Spleen (tissue), 11 donors: ENCODE measurements around the gene NENF. TPM values are rescaled to one million over a fixed set of nuclear protein-coding genes. Genes with fewer than 3 reads are reported as not detected.

Experiments used
- DNase-seq: peaks from one replicate; pipeline ENCODE4 v3.0.0-alpha.2; 2020
- H3K27ac ChIP-seq, 8 donors: fragments of 200-600 bp; sonication (generic) in 7 of 8; 1 replicate in 4 of 8; 2 replicates in 4 of 8; pipeline versions ENCODE4 v1.5.0 to v1.8.0; 2016 to 2021; ENCODE audit warnings: inconsistent platforms in 4 of 8, mild to moderate bottlenecking in 4 of 8, moderate library complexity in 1 of 8
- H3K27me3 ChIP-seq, 7 donors: fragments of 200-600 bp; sonication (generic) in 6 of 7; replicated peaks in 1 of 7; 1 replicate in 4 of 7; 2 replicates in 3 of 7; pipeline versions ENCODE4 v1.5.0 to v1.8.0; 2016 to 2021; ENCODE audit warnings: inconsistent platforms in 3 of 7, mild to moderate bottlenecking in 1 of 7
- H3K36me3 ChIP-seq, 6 donors: fragments of 200-600 bp; sonication (generic) in 5 of 6; 1 replicate in 4 of 6; 2 replicates in 2 of 6; pipeline versions ENCODE4 v1.5.0 to v1.8.0; 2016 to 2021; ENCODE audit warnings: inconsistent platforms in 2 of 6
- H3K4me1 ChIP-seq, 6 donors: fragments of 200-600 bp; sonication (generic) in 5 of 6; 1 replicate in 3 of 6; 2 replicates in 3 of 6; pipeline versions ENCODE4 v1.5.0 to v1.8.0; 2016 to 2021; ENCODE audit warnings: inconsistent platforms in 3 of 6
- H3K4me3 ChIP-seq, 8 donors: fragments of 200-600 bp; sonication (generic) in 7 of 8; 1 replicate in 4 of 8; 2 replicates in 4 of 8; pipeline versions ENCODE4 v1.5.0 to v1.8.0; 2016 to 2021; ENCODE audit warnings: inconsistent platforms in 4 of 8, mild to moderate bottlenecking in 4 of 8, moderate library complexity in 2 of 8
- H3K9me3 ChIP-seq, 8 donors: fragments of 200-600 bp; sonication (generic) in 7 of 8; 1 replicate in 4 of 8; 2 replicates in 4 of 8; pipeline versions ENCODE4 v1.5.0 to v1.8.0; 2016 to 2021; ENCODE audit warnings: inconsistent platforms in 4 of 8
- POLR2A ChIP-seq, 3 donors: fragments of 450-650 bp; IDR thresholded peaks; one replicate each; pipeline ENCODE4 v1.5.1; 2017; ENCODE audit warnings: antibody characterized with exemption in 3 of 3, mild to moderate bottlenecking in 1 of 3
- POLR2AphosphoS5 ChIP-seq, 3 donors: sonication (generic); formaldehyde crosslinking; IDR thresholded peaks; one replicate each; pipeline ENCODE4 v1.5.1; 2017; ENCODE audit warnings: antibody characterized with exemption in 3 of 3
- WGBS, 5 donors: extraction: QIAGEN DNeasy Blood & Tissue Kit in 3 of 5; methylation state at CpG; one replicate each; pipeline versions ENCODE4 v1.1.5 to v1.1.7; 2013 to 2018; 5-methylcytosine and 5-hydroxymethylcytosine counted together
- intact Hi-C: fragments of 100-400 bp; cut with DNase I; formaldehyde crosslinking; loops from one replicate; pipeline ENCODE4 v1.15.0; 2023; ENCODE audit warnings: low total_unique reads
- polyA plus RNA-seq, 3 donors: library from polyadenylated mRNA; stranded (reverse); fragments of 200-250 nt; gene quantifications; one replicate each; pipeline ENCODE4 v1.2.1, GENCODE V29; 2013
- total RNA-seq, 7 donors: library from RNA; depleted of rRNA in 3 of 7; stranded (reverse); fragments of >200 nt in 3 of 7; fragmentation: NEBNext Ultra II Directional in 4 of 7; extraction: Animal tissue kit (Norgen Biotek cat#: 25700) in 4 of 7; gene quantifications; one replicate each; pipeline versions ENCODE4 v1.1.0 to v1.2.1, GENCODE V29; 2016 to 2021
- TF ChIP-seq, protein P1 (sequence below), 11 experiments: fragments of 200-600 bp in 7 of 11; fragments of 450-650 bp in 4 of 11; sonication (generic) in 4 of 11; IDR thresholded peaks in 8 of 11; conservative IDR thresholded peaks in 3 of 11; 1 replicate in 7 of 11; 2 replicates in 4 of 11; pipeline versions ENCODE4 v1.4.0 to v1.8.0; 2016 to 2021; ENCODE audit warnings: antibody characterized with exemption in 11 of 11, inconsistent platforms in 4 of 11, mild to moderate bottlenecking in 1 of 11
- donor health status: healthy with polysubstance abuse.
- donor health status: DM: no; HTN: no; CAD: no; lungs with moderate emphysema.
- donor health status: DM: no; HTN: no; CAD: no.
- donor health status: Bipolar disorder and iron deficiency.
- donor health status: healthy.
- donor health status: DM: no; HTN: no; CAD: no.
- donor health status: DM: yes; HTN: yes; CAD: no.

The NENF gene
- total and polyA plus RNA-seq, 10 donors = 23.2 to 59.4 (median 40.8) TPM

DNA sequence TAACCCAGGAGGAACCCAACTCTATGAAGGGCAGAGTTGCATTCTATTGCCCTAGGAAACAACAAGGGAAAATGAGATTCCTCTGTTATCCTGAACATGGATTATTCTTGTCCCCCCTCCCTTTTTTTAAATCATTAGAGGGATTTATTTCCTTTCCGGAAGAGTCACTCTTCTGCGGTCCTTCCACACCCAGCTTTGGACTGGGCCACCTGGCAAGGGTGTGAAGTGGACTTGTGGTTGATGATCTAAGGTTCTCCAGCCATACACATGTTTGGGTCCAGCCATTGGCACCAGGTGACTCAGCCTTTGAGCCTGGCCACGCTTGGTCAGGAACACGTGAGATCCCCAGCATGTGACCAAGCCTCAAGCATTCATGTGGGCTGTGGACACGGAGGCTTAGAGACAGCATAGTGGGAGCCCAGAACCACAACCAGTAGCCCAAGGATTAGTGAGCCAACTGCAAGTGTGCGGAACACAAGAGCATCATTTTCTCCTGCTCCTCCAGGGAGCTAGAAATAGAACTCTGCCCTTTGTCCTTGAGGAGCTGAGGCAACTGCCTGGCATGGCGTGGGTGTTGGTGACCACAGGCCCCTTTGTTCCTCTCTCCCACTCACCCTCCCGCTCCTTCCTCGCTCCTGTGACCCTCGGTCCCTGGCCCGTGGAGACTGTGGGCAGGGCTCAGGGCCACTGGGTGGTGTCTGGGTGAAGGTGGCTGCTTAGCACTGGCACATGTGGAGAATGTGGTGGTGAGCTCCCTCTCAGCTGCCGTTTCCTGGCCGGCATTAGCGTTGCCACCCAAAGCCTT is 50.1 kb downstream of the NENF start:
- no peak overlapping the region for H3K27ac ChIP-seq
- H3K27me3 ChIP-seq = peaks cover 0 to 10% (median 0%) of the 10 kb centered on the region in 7 donors
- DNase-seq = no peak
- H3K9me3 ChIP-seq = no peaks in the 10 kb centered on the region
- no peaks in the 10 kb centered on the region for H3K4me1 ChIP-seq
- H3K36me3 ChIP-seq = no peaks in the 10 kb centered on the region
- no peak for TF ChIP-seq POLR2A (IDR thresholded peaks at IDR 0.05)
- TF ChIP-seq POLR2AphosphoS5 (IDR thresholded peaks at IDR 0.05) = peak in 2 of 3 donors; percentile 18 to 22
- intact Hi-C loops = no loop called here
- WGBS, 5 donors = 75 to 85% (median 80%) methylated on average over 13 to 14 of the region's 14 CpGs
- no peak overlapping the region for H3K4me3 ChIP-seq

DNA sequence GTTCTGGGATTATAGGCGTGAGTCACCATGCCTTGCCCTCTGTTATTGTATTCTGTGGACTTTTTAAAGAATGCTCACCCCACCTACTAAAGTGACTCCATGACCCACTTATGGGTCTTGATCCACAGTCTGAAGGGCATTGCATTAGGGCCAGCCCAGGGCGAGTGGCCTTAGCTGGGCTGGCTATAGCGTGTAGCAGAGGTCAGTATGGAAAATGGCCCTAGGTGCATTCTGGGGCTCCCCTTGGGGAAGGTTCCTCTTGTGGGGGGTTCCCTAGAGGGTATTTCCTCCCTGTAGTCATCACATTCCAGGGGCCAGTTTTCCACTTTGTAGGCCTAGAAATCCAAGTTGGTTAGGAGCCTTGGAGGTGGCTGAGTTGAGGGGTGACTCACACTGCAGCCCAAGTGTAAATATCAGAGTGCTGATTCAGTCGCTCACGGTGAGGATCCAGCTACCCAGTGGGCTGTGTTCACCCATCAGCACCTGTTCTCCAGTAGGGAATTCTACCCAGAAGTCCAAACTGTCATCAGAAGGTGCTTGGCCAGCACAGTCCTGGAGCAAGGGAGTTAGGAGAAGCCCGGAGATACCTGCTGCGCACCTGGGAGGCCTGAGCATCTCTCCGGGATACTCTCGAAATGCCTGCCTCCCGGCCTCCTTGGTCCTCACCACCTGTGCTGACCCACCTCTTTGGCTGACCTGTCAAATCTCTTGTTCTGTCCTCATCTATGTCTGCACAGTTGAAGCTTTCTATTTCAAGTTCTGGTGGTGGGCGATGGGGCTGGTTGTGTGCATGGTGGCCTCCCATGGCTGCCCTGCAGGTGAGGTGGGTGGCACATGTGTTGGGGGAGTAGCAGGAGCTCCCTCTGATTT is 52.2 kb downstream of the NENF start:
- WGBS, 5 donors = 94 to 98% (median 97%) methylated on average over 10 to 11 of the region's 11 CpGs
- TF ChIP-seq, protein P1, sequence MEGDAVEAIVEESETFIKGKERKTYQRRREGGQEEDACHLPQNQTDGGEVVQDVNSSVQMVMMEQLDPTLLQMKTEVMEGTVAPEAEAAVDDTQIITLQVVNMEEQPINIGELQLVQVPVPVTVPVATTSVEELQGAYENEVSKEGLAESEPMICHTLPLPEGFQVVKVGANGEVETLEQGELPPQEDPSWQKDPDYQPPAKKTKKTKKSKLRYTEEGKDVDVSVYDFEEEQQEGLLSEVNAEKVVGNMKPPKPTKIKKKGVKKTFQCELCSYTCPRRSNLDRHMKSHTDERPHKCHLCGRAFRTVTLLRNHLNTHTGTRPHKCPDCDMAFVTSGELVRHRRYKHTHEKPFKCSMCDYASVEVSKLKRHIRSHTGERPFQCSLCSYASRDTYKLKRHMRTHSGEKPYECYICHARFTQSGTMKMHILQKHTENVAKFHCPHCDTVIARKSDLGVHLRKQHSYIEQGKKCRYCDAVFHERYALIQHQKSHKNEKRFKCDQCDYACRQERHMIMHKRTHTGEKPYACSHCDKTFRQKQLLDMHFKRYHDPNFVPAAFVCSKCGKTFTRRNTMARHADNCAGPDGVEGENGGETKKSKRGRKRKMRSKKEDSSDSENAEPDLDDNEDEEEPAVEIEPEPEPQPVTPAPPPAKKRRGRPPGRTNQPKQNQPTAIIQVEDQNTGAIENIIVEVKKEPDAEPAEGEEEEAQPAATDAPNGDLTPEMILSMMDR (IDR thresholded peaks at IDR 0.05 in 8 of 11, conservative IDR thresholded peaks at IDR 0.05 in 3 of 11) = no peak
- no peak for TF ChIP-seq POLR2AphosphoS5 (IDR thresholded peaks at IDR 0.05)
- no peak for TF ChIP-seq POLR2A (IDR thresholded peaks at IDR 0.05)
- DNase-seq = no peak
- Histone ChIP-seq H3K9me3 (no peaks in the 10 kb centered on the region), H3K27ac (no peak overlapping the region), H3K4me3 (no peak overlapping the region), H3K27me3 (no peaks in the 10 kb centered on the region), H3K36me3 (no peaks in the 10 kb centered on the region), H3K4me1 (no peaks in the 10 kb centered on the region)
- intact Hi-C loops = no loop called here

DNA sequence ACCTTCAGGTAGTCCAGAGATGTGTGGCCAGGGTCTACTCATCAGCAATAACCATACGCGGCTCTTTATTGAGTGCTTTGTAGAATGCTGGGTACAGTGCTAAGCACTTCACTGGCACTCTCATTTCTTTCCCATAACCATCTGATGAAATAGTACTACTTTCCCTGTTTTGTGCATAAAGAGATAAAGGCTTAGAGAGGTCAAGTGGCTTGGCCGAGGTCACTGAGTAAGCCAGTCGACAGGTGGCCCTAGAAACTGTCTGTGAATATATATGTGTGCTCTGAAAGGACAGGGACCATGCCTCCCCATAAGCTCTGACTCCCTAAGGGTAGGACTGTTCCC is 52.8 kb downstream of the NENF start:
- Histone ChIP-seq H3K4me1 (no peaks in the 10 kb centered on the region), H3K27ac (no peak overlapping the region), H3K4me3 (no peak overlapping the region), H3K9me3 (no peaks in the 10 kb centered on the region), H3K36me3 (no peaks in the 10 kb centered on the region), H3K27me3 (no peaks in the 10 kb centered on the region)
- 79 to 92% (median 82%) methylated on average over 4 of the region's 4 CpGs for WGBS, 5 donors
- no peak for DNase-seq
- intact Hi-C loops = no loop called here
- TF ChIP-seq POLR2A (IDR thresholded peaks at IDR 0.05) (no peak), POLR2AphosphoS5 (IDR thresholded peaks at IDR 0.05) (no peak)
- TF ChIP-seq, protein P1 (IDR thresholded peaks at IDR 0.05 in 8 of 11, conservative IDR thresholded peaks at IDR 0.05 in 3 of 11) = no peak

DNA sequence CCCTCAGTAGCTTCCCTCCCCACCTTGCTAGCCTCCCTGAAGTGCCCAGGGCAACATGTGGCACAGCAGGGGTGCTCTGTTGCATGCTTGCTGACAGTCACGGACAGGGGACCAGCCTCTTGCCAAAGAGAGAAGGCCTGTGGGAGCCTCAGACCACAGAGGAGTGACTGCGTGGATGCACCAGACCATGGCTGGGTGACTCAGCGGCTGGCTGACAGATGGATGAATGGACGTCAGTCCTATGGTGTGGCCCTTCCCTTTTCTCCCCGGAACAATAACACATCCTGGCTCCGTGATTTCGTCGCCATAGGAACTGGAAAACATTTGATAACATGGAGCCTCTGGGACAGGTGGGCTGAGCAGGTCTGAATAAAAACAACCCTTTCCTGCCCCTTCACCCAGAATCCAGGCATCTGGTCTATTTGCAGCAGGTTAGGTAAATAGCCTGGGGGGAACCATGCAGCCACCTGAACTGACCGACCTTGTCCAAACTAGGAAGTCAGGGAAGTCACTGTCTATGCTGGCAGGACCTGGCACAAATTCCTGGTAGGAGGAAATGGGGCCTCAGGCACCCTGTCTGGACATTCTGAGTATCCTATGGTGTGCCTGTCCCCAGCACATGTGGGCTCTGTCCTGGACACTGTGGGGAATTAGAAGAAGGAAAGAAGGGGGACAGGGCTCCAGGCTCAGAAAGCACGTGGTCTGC is 53.3 kb downstream of the NENF start:
- 53 to 75% (median 62%) methylated on average over 10 of the region's 10 CpGs for WGBS, 5 donors
- intact Hi-C loops = no loop called here
- TF ChIP-seq, protein P1 (IDR thresholded peaks at IDR 0.05 in 8 of 11, conservative IDR thresholded peaks at IDR 0.05 in 3 of 11) = no peak
- TF ChIP-seq POLR2AphosphoS5 (IDR thresholded peaks at IDR 0.05) (no peak), POLR2A (IDR thresholded peaks at IDR 0.05) (no peak)

More for the DNA sequence above, 53.3 kb downstream of the NENF start:
- H3K4me1 ChIP-seq = no peaks in the 10 kb centered on the region
- no peak for DNase-seq
- no peaks in the 10 kb centered on the region for H3K9me3 ChIP-seq
- H3K27me3 ChIP-seq = no peaks in the 10 kb centered on the region
- no peaks in the 10 kb centered on the region for H3K36me3 ChIP-seq
- H3K27ac ChIP-seq = no peak overlapping the region
- H3K4me3 ChIP-seq = no peak overlapping the region
